Stomach (tissue), 9 donors: Measurements from ENCODE around the gene AP5S1. TPM values are rescaled to one million over a fixed set of nuclear protein-coding genes. Genes with fewer than 3 reads are reported as not detected.

Source experiments
- DNase-seq, 2 donors: peaks; one replicate each; pipeline versions ENCODE4 v3.0.0 to v3.0.0-alpha.2; 2013 to 2019
- H3K27ac ChIP-seq, 5 donors: fragments of 200-600 bp in 4 of 5; sonication (generic) in 4 of 5; one replicate each; pipeline ENCODE4 v1.5.1; 2013 to 2019; ENCODE audit warnings: mild to moderate bottlenecking in 1 of 5, moderate library complexity in 1 of 5
- H3K27me3 ChIP-seq, 3 donors: fragments of 200-600 bp; sonication (generic); one replicate each; pipeline ENCODE4 v1.5.1; 2017 to 2019; ENCODE audit warnings: mixed run types in 1 of 3
- H3K36me3 ChIP-seq, 4 donors: fragments of 200-600 bp; sonication (generic); 1 replicate in 3 of 4; 2 replicates in 1 of 4; pipeline ENCODE4 v1.5.1; 2016 to 2019
- H3K4me1 ChIP-seq, 4 donors: fragments of 200-600 bp; sonication (generic); one replicate each; pipeline ENCODE4 v1.5.1; 2016 to 2019
- H3K4me3 ChIP-seq, 4 donors: fragments of 200-600 bp; sonication (generic) in 3 of 4; one replicate each; pipeline ENCODE4 v1.5.1; 2016 to 2019; ENCODE audit warnings: mild to moderate bottlenecking in 1 of 4
- H3K9me3 ChIP-seq, 4 donors: fragments of 200-600 bp; sonication (generic); one replicate each; pipeline ENCODE4 v1.5.1; 2016 to 2019
- EP300 ChIP-seq: sonication (generic); formaldehyde crosslinking; IDR thresholded peaks from one replicate; pipeline ENCODE4 v1.6.1; 2017; ENCODE audit warnings: antibody characterized with exemption
- POLR2A ChIP-seq, 4 donors: fragments of 450-650 bp; IDR thresholded peaks; one replicate each; pipeline ENCODE4 v1.6.1; 2016; ENCODE audit warnings: antibody characterized with exemption in 4 of 4, control low read depth in 2 of 4, mild to moderate bottlenecking in 1 of 4, moderate library complexity in 1 of 4
- POLR2AphosphoS5 ChIP-seq, 3 donors: sonication (generic); formaldehyde crosslinking; IDR thresholded peaks; one replicate each; pipeline ENCODE4 v1.6.1; 2016; ENCODE audit warnings: antibody characterized with exemption in 3 of 3
- WGBS, 5 donors: extraction: QIAGEN DNeasy Blood & Tissue Kit in 3 of 5; methylation state at CpG; one replicate each; pipeline versions ENCODE4 v1.1.5 to v1.1.7; 2013 to 2018; 5-methylcytosine and 5-hydroxymethylcytosine counted together
- intact Hi-C: fragments of 100-400 bp; cut with DNase I; formaldehyde crosslinking; loops from one replicate; pipeline ENCODE4 v1.15.1; 2023; ENCODE audit warnings: low total_unique reads
- polyA plus RNA-seq, 3 donors: library from polyadenylated mRNA; stranded (reverse); fragments of 200-250 nt; gene quantifications; one replicate each; pipeline ENCODE4 v1.2.3, GENCODE V29; 2013
- total RNA-seq, 5 donors: library from RNA; depleted of rRNA; stranded (reverse); fragments of >200 nt; gene quantifications; one replicate each; pipeline versions ENCODE4 v1.1.0 to v1.2.3, GENCODE V29; 2014 to 2016
- TF ChIP-seq, protein P1 (sequence below), 7 experiments: fragments of 450-650 bp in 4 of 7; fragments of 200-600 bp in 3 of 7; sonication (generic) in 3 of 7; IDR thresholded peaks; one replicate each; pipeline ENCODE4 v1.5.1; 2016 to 2019; ENCODE audit warnings: antibody characterized with exemption in 7 of 7, control low read depth in 2 of 7, mild to moderate bottlenecking in 1 of 7
- donor health status: healthy with polysubstance abuse.
- donor health status: Bipolar disorder and iron deficiency.
- donor health status: healthy.

Gene AP5S1
- total and polyA plus RNA-seq, 8 donors: 1.8 to 14.8 (median 6.7) TPM

DNA sequence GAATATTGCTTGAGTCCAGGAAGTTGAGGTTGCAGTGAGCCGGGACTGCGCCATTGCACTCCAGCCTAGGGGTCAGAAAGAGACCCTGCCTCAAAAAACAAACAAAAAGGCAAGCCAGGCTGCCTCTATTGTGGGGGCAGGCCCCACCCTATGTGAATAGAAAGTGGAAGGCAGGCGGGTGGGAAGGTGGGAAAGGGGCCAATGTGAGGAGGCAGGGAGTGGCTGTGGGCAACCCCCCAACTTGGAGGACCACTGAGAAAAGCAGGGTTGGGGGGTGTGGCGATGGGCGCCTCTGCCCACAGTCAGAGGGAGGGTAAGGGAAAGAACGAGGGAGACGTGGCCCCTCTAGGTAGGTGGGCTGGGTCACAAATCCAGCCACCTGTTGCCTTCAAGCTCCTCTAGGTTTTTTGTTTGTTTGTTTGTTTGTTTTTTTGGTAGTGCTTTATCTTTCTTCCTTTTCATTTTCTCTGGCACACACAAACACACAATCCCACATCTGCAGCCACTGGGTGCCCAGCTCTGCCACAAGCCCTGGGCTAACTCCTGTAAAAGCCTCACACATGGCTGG is 5.3 kb upstream of the AP5S1 start:
- H3K27ac ChIP-seq: peak overlapping the region in 1 of 5 donors; percentile 20
- TF ChIP-seq, protein P1, sequence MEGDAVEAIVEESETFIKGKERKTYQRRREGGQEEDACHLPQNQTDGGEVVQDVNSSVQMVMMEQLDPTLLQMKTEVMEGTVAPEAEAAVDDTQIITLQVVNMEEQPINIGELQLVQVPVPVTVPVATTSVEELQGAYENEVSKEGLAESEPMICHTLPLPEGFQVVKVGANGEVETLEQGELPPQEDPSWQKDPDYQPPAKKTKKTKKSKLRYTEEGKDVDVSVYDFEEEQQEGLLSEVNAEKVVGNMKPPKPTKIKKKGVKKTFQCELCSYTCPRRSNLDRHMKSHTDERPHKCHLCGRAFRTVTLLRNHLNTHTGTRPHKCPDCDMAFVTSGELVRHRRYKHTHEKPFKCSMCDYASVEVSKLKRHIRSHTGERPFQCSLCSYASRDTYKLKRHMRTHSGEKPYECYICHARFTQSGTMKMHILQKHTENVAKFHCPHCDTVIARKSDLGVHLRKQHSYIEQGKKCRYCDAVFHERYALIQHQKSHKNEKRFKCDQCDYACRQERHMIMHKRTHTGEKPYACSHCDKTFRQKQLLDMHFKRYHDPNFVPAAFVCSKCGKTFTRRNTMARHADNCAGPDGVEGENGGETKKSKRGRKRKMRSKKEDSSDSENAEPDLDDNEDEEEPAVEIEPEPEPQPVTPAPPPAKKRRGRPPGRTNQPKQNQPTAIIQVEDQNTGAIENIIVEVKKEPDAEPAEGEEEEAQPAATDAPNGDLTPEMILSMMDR (IDR thresholded peaks at IDR 0.05): no peak
- TF ChIP-seq POLR2A (IDR thresholded peaks at IDR 0.05) (no peak), EP300 (no peak), POLR2AphosphoS5 (IDR thresholded peaks at IDR 0.05) (no peak)
- no peaks in the 10 kb centered on the region for H3K36me3 ChIP-seq
- WGBS, 5 donors: 69 to 83% (median 73%) methylated on average over 7 of the region's 7 CpGs
- no peaks in the 10 kb centered on the region for H3K9me3 ChIP-seq
- H3K4me3 ChIP-seq: no peak overlapping the region
- H3K4me1 ChIP-seq: peaks cover 53 to 74% (median 66%) of the 10 kb centered on the region in 4 donors
- DNase-seq: no peak
- H3K27me3 ChIP-seq: no peaks in the 10 kb centered on the region
- intact Hi-C loops: no loop called here

DNA sequence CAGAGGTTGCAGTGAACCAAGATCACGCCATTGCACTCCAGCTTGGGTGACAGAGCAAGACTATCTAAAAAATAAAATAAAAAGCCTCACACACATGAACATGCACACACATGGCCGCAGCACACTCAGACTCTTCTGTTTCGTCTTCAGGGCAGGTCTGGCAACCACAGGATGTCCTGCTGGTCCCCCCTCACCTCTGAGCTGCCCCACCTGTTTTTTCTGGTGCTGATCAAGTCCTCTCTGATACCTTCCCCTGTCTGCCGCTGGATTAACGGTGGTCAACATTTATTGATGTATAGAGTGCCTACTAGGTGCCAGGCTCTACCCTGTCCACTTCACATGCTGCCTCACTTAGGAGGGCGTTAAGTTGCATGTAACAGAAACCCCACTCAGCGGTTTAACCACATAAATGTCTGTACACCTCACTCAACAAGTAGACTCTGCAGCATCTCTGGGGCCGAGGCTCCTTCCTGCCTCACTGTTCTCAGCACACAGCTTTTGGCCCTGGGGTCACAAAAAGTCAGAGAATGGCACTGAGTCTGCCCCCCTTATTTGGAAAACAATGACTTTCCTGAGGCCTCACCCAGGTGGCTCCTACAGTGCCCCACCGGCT is 4.5 kb upstream of the AP5S1 start:
- WGBS, 5 donors: 77 to 84% (median 79%) methylated on average over 9 of the region's 9 CpGs
- no peaks in the 10 kb centered on the region for H3K9me3 ChIP-seq
- peaks cover 45 to 66% (median 62%) of the 10 kb centered on the region in 4 donors for H3K4me1 ChIP-seq
- H3K36me3 ChIP-seq: no peaks in the 10 kb centered on the region
- no peaks in the 10 kb centered on the region for H3K27me3 ChIP-seq
- TF ChIP-seq POLR2AphosphoS5 (IDR thresholded peaks at IDR 0.05) (no peak), EP300 (no peak), POLR2A (IDR thresholded peaks at IDR 0.05) (no peak)
- TF ChIP-seq, protein P1 (IDR thresholded peaks at IDR 0.05): no peak
- intact Hi-C loops: no loop called here
- peak overlapping the region in 4 of 5 donors; percentile 10 to 35 (median 16) for H3K27ac ChIP-seq
- DNase-seq: peak in 1 of 2 donors; percentile 32
- H3K4me3 ChIP-seq: no peak overlapping the region

DNA sequence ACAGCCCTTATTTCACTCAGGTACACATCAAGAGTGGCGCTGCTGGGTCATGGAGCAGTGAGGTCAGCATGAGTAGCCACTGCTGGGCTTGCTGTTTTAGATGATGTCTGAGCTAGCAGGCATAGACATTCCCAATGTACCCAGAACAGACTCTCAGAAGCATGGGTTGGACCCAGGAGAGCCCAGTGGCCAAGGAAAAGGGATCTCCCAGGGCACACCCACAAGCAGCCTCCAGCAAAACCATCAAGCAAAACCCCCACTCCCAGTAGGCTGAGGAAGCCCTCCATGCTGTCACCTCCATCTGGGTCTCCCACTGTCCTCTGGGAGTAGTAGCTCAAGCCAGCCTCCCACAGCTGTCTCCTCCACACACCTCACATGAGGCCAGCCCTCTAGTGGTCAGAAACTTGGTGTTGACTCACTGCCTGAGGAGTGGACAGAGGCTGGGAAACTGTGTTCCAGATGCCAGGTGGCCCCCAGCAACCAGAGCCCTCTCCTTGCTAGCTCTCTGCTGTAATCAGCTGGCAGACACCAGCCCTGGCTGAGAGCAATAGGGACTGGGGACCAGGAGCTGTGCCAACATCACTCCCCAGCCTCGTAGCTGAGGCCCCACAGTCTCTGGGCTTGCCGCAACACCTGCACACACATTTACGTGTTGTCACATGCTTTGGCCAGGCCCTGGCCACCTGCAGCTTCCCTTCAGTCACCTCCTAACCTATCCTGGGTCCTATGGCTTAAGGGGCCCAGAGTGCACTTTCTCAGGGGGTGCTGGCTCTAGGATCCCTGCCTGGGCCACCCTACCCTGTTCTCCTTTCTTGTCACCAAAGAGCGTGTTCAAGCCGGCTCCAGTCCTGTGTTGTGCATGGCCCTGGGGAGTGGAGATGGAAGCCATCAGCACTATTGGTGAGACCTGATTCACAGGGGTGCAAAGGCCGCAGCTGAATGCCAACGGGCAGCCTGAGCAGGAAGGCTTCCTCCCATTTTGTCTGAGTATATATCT is 1.9 kb upstream of the AP5S1 start:
- H3K27ac ChIP-seq: peak overlapping the region; percentile 68 to 100 (median 97)
- intact Hi-C loops: no loop called here
- peak; percentile 84 to 91 for DNase-seq
- peaks cover 29 to 53% (median 46%) of the 10 kb centered on the region in 4 donors for H3K4me1 ChIP-seq
- H3K9me3 ChIP-seq: no peaks in the 10 kb centered on the region
- WGBS, 5 donors: 62 to 75% (median 65%) methylated on average over 7 to 8 of the region's 8 CpGs
- H3K36me3 ChIP-seq: peaks cover 9 to 17% (median 16%) of the 10 kb centered on the region in 4 donors
- H3K4me3 ChIP-seq: no peak overlapping the region
- H3K27me3 ChIP-seq: no peaks in the 10 kb centered on the region
- TF ChIP-seq, protein P1 (IDR thresholded peaks at IDR 0.05): peak in 5 of 7 experiments; percentile 43 to 81 (median 66)
- TF ChIP-seq EP300 (no peak), POLR2AphosphoS5 (IDR thresholded peaks at IDR 0.05) (peak in 1 of 3 donors; percentile 78), POLR2A (IDR thresholded peaks at IDR 0.05) (no peak)
